ENCODE data around the gene LIMS2.

- TF ChIP-seq POLR2A (IDR thresholded peaks at IDR 0.05) (no peak), CTCF (IDR thresholded peaks at IDR 0.05) (no peak), POLR2AphosphoS5 (IDR thresholded peaks at IDR 0.05) (no peak), EP300 (IDR thresholded peaks at IDR 0.05; ENCODE audit: low read depth) (no peak)
These were observed 35.0 kb downstream of the LIMS2 start for GRCh38 chr2:127640082-127641072.

Data from transverse colon (tissue), 4 donors.